A549 (cell line): ENCODE results near the gene SNAPC5. TPM values are rescaled to one million over a fixed set of nuclear protein-coding genes. Genes with fewer than 3 reads are reported as not detected.
A peak's percentile ranks its signal among the peaks of the same experiment; 100 is the strongest.

Experiments
- ATAC-seq, 2 experiments: fragments of 200-7000 bp in 1 of 2; fragments of >200 bp in 1 of 2; cut with Nextera tagmentation in 1 of 2; cut with Tn5 transposase in 1 of 2; 3 replicates each; pipeline versions ENCODE4 v1.8.0 to v1.9.1; 2018 to 2020; ENCODE audit warnings: mild to moderate bottlenecking in 1 of 2, moderate library complexity in 1 of 2
- CTCF ChIA-PET: fragments of 300-600 bp; sonication (Branson Sonifier 250); formaldehyde crosslinking; extraction: SDS; loops from one replicate; lab custom pipeline; 2021; ENCODE audit warnings: antibody characterized with exemption, inconsistent platforms; lab: Yijun Ruan, JAX
- POLR2A ChIA-PET: fragments of 350-600 bp; formaldehyde crosslinking; extraction: SDS; loops from one replicate; lab custom pipeline; 2021; ENCODE audit warnings: antibody characterized with exemption, inconsistent platforms; lab: Yijun Ruan, JAX
- DNase-seq, 2 experiments: peaks; one replicate each; pipeline versions ENCODE4 v3.0.0 to v3.0.0-alpha.2; 2011 to 2016; ENCODE audit warnings: low read depth in 1 of 2, low spot score in 1 of 2
- FAIRE-seq: peaks from 2 replicates; lab custom pipeline; 2011; peaks lifted over from hg19 to GRCh38; lab: Jason Lieb, UNC
- H3K27ac ChIP-seq, 2 experiments: fragments of >200 bp; sonication (Bioruptor Twin); formaldehyde crosslinking; 3 replicates each; pipeline ENCODE4 v1.5.1; 2016 to 2017
- H3K4me1 ChIP-seq: fragments of >200 bp; sonication (Bioruptor Twin); formaldehyde crosslinking; 3 replicates; pipeline ENCODE4 v1.6.1; 2016
- H3K4me2 ChIP-seq: fragments of >200 bp; sonication (Bioruptor Twin); formaldehyde crosslinking; 3 replicates; pipeline ENCODE4 v1.6.1; 2016
- H3K4me3 ChIP-seq: fragments of >200 bp; sonication (Bioruptor Twin); formaldehyde crosslinking; 3 replicates; pipeline ENCODE4 v1.5.1; 2016
- H3K9me3 ChIP-seq: fragments of >200 bp; sonication (Bioruptor Twin); formaldehyde crosslinking; 3 replicates; pipeline ENCODE4 v1.6.1; 2016
- ATOH8 ChIP-seq: fragments of 250-450 bp; sonication (Bioruptor Pico); IDR thresholded peaks from 2 replicates; pipeline ENCODE4 v1.5.0; 2020; ENCODE audit warnings: low read depth, mild to moderate bottlenecking, moderate library complexity
- CEBPB ChIP-seq, 2 experiments: fragments of >200 bp in 1 of 2; sonication (Bioruptor Twin) in 1 of 2; formaldehyde crosslinking in 1 of 2; IDR thresholded peaks; 2 replicates each; pipeline ENCODE4 v1.6.1; 2012 to 2016
- CHD2 ChIP-seq: fragments of 150-350 bp; IDR thresholded peaks from 2 replicates; pipeline ENCODE4 v1.6.1; 2014; ENCODE audit warnings: low read length; ENCODE audit not compliant: partially characterized antibody
- CHD4 ChIP-seq: fragments of 200-600 bp; sonication (generic); IDR thresholded peaks from 2 replicates; pipeline ENCODE4 v1.6.1; 2016; ENCODE audit warnings: antibody characterized with exemption, mild to moderate bottlenecking, borderline replicate concordance
- EHF ChIP-seq: fragments of 250-450 bp; sonication (Bioruptor Pico); IDR thresholded peaks from 2 replicates; pipeline ENCODE4 v1.5.0; 2020; ENCODE audit warnings: mild to moderate bottlenecking
- ELK1 ChIP-seq: fragments of 150-350 bp; IDR thresholded peaks from 2 replicates; pipeline ENCODE4 v1.6.1; 2014; ENCODE audit warnings: low read depth, mild to moderate bottlenecking, low read length
- ESRRA ChIP-seq: fragments of 150-350 bp; IDR thresholded peaks from 2 replicates; pipeline ENCODE4 v1.6.1; 2014; ENCODE audit warnings: mild to moderate bottlenecking, low read length, borderline replicate concordance
- FOSB ChIP-seq: fragments of 250-450 bp; sonication (Bioruptor Pico); IDR thresholded peaks from 2 replicates; pipeline ENCODE4 v1.5.0; 2020; ENCODE audit warnings: mild to moderate bottlenecking, moderate library complexity
- FOXS1 ChIP-seq: fragments of 250-450 bp; sonication (Bioruptor Pico); IDR thresholded peaks from 2 replicates; pipeline ENCODE4 v1.5.0; 2020; ENCODE audit warnings: mild to moderate bottlenecking, moderate library complexity
- GATA3 ChIP-seq: IDR thresholded peaks from 2 replicates; pipeline ENCODE4 v1.6.1; 2012; ENCODE audit warnings: borderline replicate concordance
- HOXA7 ChIP-seq: fragments of 250-450 bp; sonication (Bioruptor Pico); IDR thresholded peaks from 2 replicates; pipeline ENCODE4 v1.5.0; 2020; ENCODE audit warnings: mild to moderate bottlenecking, moderate library complexity
- JUN ChIP-seq, 2 experiments: fragments of >200 bp; sonication (Bioruptor Twin); formaldehyde crosslinking; IDR thresholded peaks; 2 replicates in 1 of 2; 3 replicates in 1 of 2; pipeline ENCODE4 v1.6.1; 2016 to 2017
- KDM5A ChIP-seq: fragments of 200-600 bp; sonication (generic); IDR thresholded peaks from 2 replicates; pipeline ENCODE4 v1.6.1; 2016; ENCODE audit warnings: antibody characterized with exemption, mild to moderate bottlenecking
- MAX ChIP-seq: IDR thresholded peaks from 2 replicates; pipeline ENCODE4 v1.6.1; 2012
- MAZ ChIP-seq: fragments of 150-350 bp; IDR thresholded peaks from 2 replicates; pipeline ENCODE4 v1.6.1; 2014; ENCODE audit warnings: antibody characterized with exemption, low read depth, low read length, borderline replicate concordance
- POLR2A ChIP-seq: IDR thresholded peaks from 2 replicates; pipeline ENCODE4 v1.6.1; 2012; ENCODE audit warnings: mild to moderate bottlenecking, low read length
- POLR2AphosphoS2 ChIP-seq: conservative IDR thresholded peaks from 2 replicates; pipeline ENCODE4 v1.6.1; 2012; ENCODE audit warnings: low read length, improper control_type of control experiment, inconsistent platforms
- RAD21 ChIP-seq, 2 experiments: fragments of >200 bp in 1 of 2; sonication (Bioruptor Twin) in 1 of 2; formaldehyde crosslinking in 1 of 2; IDR thresholded peaks in 1 of 2; conservative IDR thresholded peaks in 1 of 2; 2 replicates in 1 of 2; 3 replicates in 1 of 2; pipeline ENCODE4 v1.6.1; 2012 to 2018; ENCODE audit warnings: inconsistent platforms in 1 of 2
- RARB ChIP-seq: fragments of 250-450 bp; sonication (Bioruptor Pico); IDR thresholded peaks from 2 replicates; pipeline ENCODE4 v1.8.0; 2021; ENCODE audit warnings: mild to moderate bottlenecking, moderate library complexity
- RCOR1 ChIP-seq: fragments of 150-350 bp; IDR thresholded peaks from 2 replicates; pipeline ENCODE4 v1.6.1; 2014; ENCODE audit warnings: antibody characterized with exemption, low read length, low read depth
- SMC3 ChIP-seq: fragments of >200 bp; sonication (Bioruptor Twin); formaldehyde crosslinking; IDR thresholded peaks from 3 replicates; pipeline ENCODE4 v1.6.1; 2018; ENCODE audit warnings: inconsistent platforms
- TFCP2L1 ChIP-seq: fragments of 250-450 bp; sonication (Bioruptor Pico); IDR thresholded peaks from 2 replicates; pipeline ENCODE4 v1.5.0; 2021; ENCODE audit warnings: mild to moderate bottlenecking
- ZNF302 ChIP-seq: fragments of 250-450 bp; sonication (Bioruptor Pico); IDR thresholded peaks from 2 replicates; pipeline ENCODE4 v1.9.0; 2021; ENCODE audit warnings: inconsistent platforms, mild to moderate bottlenecking, moderate library complexity
- ZSCAN20 ChIP-seq: fragments of 250-450 bp; sonication (Bioruptor Pico); IDR thresholded peaks from 2 replicates; pipeline ENCODE4 v1.8.0; 2022; ENCODE audit warnings: mild to moderate bottlenecking, moderate library complexity
- WGBS: methylation state at CpG from one replicate; pipeline ENCODE4 v1.1.6; 2017; ENCODE audit errors: missing lambda C conversion rate; 5-methylcytosine and 5-hydroxymethylcytosine counted together
- polyA minus RNA-seq: library from RNA; depleted of rRNA, polyadenylated mRNA; stranded (reverse); fragments of >200 nt; gene quantifications from 2 replicates; pipeline ENCODE4 v1.2.3, GENCODE V29; 2011; rRNA and poly(A)+ RNA removed
- polyA plus RNA-seq, 4 experiments: library from polyadenylated mRNA; depleted of rRNA in 3 of 4; stranded (reverse); fragments of >200 nt; fragmentation: RNase III in 1 of 4; extraction: RNeasy Plus Mini Kit Qiagen cat#74134 plus additional on column Dnase treatment in 1 of 4; gene quantifications; 2 replicates in 3 of 4; 3 replicates in 1 of 4; pipeline ENCODE4 v1.2.3, GENCODE V29; 2011 to 2017
- TF ChIP-seq, protein P1 (sequence below): fragments of >200 bp; sonication (Bioruptor Twin); formaldehyde crosslinking; IDR thresholded peaks from 2 replicates; pipeline ENCODE4 v1.6.1; 2016
- TF ChIP-seq, protein P2 (sequence below): fragments of 250-450 bp; sonication (Bioruptor Pico); IDR thresholded peaks from 2 replicates; pipeline ENCODE4 v1.5.0; 2021; ENCODE audit warnings: mild to moderate bottlenecking, moderate library complexity, borderline replicate concordance
- TF ChIP-seq, protein P3 (sequence below): IDR thresholded peaks from 2 replicates; pipeline ENCODE4 v1.6.1; 2012; ENCODE audit warnings: low read depth, borderline replicate concordance
- TF ChIP-seq, protein P4 (sequence below): IDR thresholded peaks from 2 replicates; pipeline ENCODE4 v1.6.1; 2012
- TF ChIP-seq, protein P5 (sequence below): fragments of >200 bp; sonication (Bioruptor Twin); formaldehyde crosslinking; IDR thresholded peaks from 3 replicates; pipeline ENCODE4 v1.6.1; 2016

Gene SNAPC5
- polyA plus RNA-seq (2011; rRNA removed): 70.5 and 84.9 TPM in 2 replicates
- 69.9 and 90.5 TPM in 2 replicates for polyA plus RNA-seq (2012; cell fraction: cytosol; rRNA removed)
- 12.3 and 15.3 TPM in 2 replicates for polyA plus RNA-seq (2012; cell fraction: nucleus; rRNA removed)
- polyA plus RNA-seq (2017; fragmentation: RNase III; extraction: RNeasy Plus Mini Kit Qiagen cat#74134 plus additional on column Dnase treatment): 78.7 to 85.1 TPM (median 80.9 TPM) in 3 replicates
- 12.7 and 15.0 TPM in 2 replicates for polyA minus RNA-seq

- peak; percentile 85 to 96 for DNase-seq
- ATAC-seq: peak; percentile 84 to 89
- H3K4me3 ChIP-seq: peak within 1 kb of the TSS; percentile 84
- ChIA-PET POLR2A (interaction anchor here (0.5 to 3.3 kb wide), 7 partner anchors 9 to 203 kb away, joined by 3 to 25 read pairs (median 3); partner anchors contain the start of genes MAP2K1 and TIPIN), CTCF (interaction anchor here (0.5 to 4.7 kb wide), 72 partner anchors 9 to 949 kb away, joined by 3 to 75 read pairs (median 4); partner anchors contain the start of genes DIS3L, LCTL, MAP2K1 and RPL4)
- peaks cover 54% of the 10 kb centered on the region for H3K4me1 ChIP-seq
- peak; percentile 13 for FAIRE-seq
- peak within 1 kb of the TSS; percentile 91 to 92 for H3K27ac ChIP-seq
- no peaks in the 10 kb centered on the region for H3K9me3 ChIP-seq
- WGBS: 7% methylated on average over 31 of the region's 43 CpGs
- peak within 1 kb of the TSS; percentile 97 for H3K4me2 ChIP-seq
- peak; percentile 36 to 67 for TF ChIP-seq RAD21 (conservative IDR thresholded peaks at IDR 0.05 in 1 of 2, IDR thresholded peaks at IDR 0.05 in 1 of 2)
- peak; percentile 98 for TF ChIP-seq FOSB (CRISPR knock-in tag)
- TF ChIP-seq ELK1: no peak
- TF ChIP-seq CHD2: peak; percentile 58
- peak; percentile 71 for TF ChIP-seq SMC3
- peak; percentile 87 for TF ChIP-seq POLR2A
- TF ChIP-seq HOXA7 (CRISPR knock-in tag): peak; percentile 98
- TF ChIP-seq, protein P1, sequence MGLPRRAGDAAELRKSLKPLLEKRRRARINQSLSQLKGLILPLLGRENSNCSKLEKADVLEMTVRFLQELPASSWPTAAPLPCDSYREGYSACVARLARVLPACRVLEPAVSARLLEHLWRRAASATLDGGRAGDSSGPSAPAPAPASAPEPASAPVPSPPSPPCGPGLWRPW: no peak
- TF ChIP-seq, protein P2, sequence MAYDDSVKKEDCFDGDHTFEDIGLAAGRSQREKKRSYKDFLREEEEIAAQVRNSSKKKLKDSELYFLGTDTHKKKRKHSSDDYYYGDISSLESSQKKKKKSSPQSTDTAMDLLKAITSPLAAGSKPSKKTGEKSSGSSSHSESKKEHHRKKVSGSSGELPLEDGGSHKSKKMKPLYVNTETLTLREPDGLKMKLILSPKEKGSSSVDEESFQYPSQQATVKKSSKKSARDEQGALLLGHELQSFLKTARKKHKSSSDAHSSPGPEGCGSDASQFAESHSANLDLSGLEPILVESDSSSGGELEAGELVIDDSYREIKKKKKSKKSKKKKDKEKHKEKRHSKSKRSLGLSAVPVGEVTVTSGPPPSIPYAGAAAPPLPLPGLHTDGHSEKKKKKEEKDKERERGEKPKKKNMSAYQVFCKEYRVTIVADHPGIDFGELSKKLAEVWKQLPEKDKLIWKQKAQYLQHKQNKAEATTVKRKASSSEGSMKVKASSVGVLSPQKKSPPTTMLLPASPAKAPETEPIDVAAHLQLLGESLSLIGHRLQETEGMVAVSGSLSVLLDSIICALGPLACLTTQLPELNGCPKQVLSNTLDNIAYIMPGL (CRISPR knock-in tag): peak; percentile 87; the same call in 1 of the 2 replicates
- peak in 1 of 2 experiments; percentile 72; a peak in 2 of 4 replicates for TF ChIP-seq CEBPB (IDR thresholded peaks at IDR 0.05)
- TF ChIP-seq KDM5A: peak; percentile 62
- TF ChIP-seq RARB: peak; percentile 94
- TF ChIP-seq, protein P3, sequence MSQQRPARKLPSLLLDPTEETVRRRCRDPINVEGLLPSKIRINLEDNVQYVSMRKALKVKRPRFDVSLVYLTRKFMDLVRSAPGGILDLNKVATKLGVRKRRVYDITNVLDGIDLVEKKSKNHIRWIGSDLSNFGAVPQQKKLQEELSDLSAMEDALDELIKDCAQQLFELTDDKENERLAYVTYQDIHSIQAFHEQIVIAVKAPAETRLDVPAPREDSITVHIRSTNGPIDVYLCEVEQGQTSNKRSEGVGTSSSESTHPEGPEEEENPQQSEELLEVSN: peak; percentile 37; the same call in 1 of the 2 replicates
- 0 out of 2 replicates have a peak, but pooled peaks have one; percentile 25 for TF ChIP-seq MAZ
- peak; percentile 81 for TF ChIP-seq GATA3
- TF ChIP-seq ATOH8 (CRISPR knock-in tag): peak; percentile 69
- TF ChIP-seq TFCP2L1 (CRISPR knock-in tag): peak; percentile 94
- no peak; the same call in 1 of the 2 replicates for TF ChIP-seq FOXS1 (CRISPR knock-in tag)
- TF ChIP-seq, protein P4, sequence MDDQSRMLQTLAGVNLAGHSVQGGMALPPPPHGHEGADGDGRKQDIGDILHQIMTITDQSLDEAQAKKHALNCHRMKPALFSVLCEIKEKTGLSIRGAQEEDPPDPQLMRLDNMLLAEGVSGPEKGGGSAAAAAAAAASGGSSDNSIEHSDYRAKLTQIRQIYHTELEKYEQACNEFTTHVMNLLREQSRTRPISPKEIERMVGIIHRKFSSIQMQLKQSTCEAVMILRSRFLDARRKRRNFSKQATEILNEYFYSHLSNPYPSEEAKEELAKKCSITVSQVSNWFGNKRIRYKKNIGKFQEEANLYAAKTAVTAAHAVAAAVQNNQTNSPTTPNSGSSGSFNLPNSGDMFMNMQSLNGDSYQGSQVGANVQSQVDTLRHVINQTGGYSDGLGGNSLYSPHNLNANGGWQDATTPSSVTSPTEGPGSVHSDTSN: peak; percentile 91
- TF ChIP-seq, protein P5, sequence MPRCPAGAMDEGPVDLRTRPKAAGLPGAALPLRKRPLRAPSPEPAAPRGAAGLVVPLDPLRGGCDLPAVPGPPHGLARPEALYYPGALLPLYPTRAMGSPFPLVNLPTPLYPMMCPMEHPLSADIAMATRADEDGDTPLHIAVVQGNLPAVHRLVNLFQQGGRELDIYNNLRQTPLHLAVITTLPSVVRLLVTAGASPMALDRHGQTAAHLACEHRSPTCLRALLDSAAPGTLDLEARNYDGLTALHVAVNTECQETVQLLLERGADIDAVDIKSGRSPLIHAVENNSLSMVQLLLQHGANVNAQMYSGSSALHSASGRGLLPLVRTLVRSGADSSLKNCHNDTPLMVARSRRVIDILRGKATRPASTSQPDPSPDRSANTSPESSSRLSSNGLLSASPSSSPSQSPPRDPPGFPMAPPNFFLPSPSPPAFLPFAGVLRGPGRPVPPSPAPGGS: peak; percentile 94
- TF ChIP-seq MAX: peak; percentile 84
- peak; percentile 100 for TF ChIP-seq POLR2AphosphoS2
- TF ChIP-seq EHF (CRISPR knock-in tag): peak; percentile 79; the same call in 1 of the 2 replicates
- peak; percentile 82 for TF ChIP-seq ESRRA
- no peak for TF ChIP-seq ZNF302 (CRISPR knock-in tag)
- no peak for TF ChIP-seq RCOR1
- peak; percentile 97 to 99 for TF ChIP-seq JUN (IDR thresholded peaks at IDR 0.05)
- no peak for TF ChIP-seq ZSCAN20 (CRISPR knock-in tag)
- no peak for TF ChIP-seq CHD4
Observed at GRCh38 chr15:66497502-66498455, at the start of gene SNAPC5. Gene SNAPC5, minus strand, starts transcription at chr15:66497762. Its CDS starts 31 bp downstream, at chr15:66497731.
